T-helper 22 cell (primary cell): Measurements from ENCODE around the gene EID2.

Source experiments
- DNase-seq: peaks from one replicate; pipeline ENCODE4 v3.0.0-alpha.2; 2020; ENCODE audit warnings: low read depth

EID2 gene

DNA sequence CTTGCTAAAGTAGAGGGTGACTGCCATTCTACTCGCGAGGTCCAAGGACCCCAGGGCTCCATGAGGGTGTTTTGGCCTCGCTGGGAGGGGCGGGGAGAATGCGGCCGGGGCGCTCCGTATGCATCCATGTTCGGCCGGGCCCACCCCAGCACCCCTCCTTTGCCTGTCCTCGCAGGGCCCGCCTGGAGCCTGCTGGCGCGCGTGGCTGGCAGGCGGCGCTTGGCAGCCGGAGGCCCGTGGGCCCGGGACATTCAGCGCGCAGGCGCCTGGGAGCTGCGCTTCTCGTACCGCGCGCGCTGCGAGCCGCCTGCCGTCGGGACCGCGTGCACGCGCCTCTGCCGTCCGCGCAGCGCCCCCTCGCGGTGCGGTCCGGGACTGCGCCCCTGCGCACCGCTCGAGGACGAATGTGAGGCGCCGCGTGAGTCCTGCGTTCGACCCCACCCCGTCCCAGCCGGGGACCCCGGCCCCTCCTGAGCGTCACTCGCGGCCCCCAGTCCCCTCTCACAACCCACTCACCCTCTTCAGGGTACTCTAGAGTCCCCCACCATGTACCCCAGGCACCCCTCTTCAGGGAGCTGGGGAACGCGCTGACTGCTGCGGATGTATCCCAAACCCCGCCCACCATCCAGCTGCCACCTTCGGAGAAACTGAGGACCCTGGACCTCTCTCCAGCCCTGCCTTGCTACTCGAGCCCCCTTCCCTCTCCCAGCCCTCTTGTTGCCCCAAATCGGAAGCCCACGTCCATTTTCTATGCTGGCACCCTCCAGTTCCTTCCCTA is 37.1 kb downstream of the EID2 start:
- peak; percentile 58 for DNase-seq

GRCh38 chr19:39501340-39501739 is 38.6 kb downstream of the EID2 start:
- no peak for DNase-seq

GRCh38 chr19:39500543-39500942 is 39.4 kb downstream of the EID2 start:
- DNase-seq = no peak

- no peak for DNase-seq
Measured at GRCh38 chr19:39499932-39500331, 40.0 kb downstream of the EID2 start.

GRCh38 chr19:39498798-39499642 is 40.9 kb downstream of the EID2 start, which contains the start of gene DLL3:
TSS of gene DLL3 (plus strand) at chr19:39498947. CDS start at chr19:39498975, 28 bp downstream.
- no peak for DNase-seq

DNA sequence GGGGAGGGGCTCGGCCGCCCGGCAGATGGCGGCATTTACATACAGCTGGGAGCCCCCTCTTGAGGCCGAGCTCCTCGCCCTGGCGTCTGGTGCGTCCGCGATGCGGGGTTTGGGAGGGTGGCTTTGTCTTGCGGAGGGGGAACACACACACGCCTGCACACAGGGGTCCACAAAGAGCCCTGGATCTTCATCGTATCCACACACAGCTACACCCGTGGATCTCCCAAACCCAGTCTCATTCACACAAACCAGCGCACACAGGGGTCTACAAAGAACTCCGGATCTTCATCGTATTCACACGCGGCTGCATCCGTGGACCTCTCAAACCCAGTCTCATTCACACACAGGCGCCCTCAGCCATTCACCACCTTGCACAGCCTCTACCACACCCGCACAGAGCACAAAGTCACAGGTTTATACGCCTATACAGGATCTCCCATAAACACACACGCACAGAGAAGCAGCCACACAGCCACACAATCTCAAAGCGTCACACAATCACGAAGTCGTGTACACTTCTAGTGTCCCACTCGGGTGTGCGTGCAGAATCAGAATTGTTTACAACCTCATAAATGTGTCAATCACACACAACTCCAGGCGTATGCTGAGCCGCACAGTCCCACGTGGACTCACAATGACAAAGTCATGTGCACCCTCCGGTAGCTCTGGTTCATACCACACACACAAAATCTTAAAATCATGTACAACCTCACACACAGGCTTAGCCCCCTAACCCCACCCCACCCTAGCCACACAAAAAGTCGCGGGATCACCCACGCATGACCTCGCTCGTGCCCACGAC is 41.8 kb downstream of the EID2 start:
- DNase-seq = no peak

DNA sequence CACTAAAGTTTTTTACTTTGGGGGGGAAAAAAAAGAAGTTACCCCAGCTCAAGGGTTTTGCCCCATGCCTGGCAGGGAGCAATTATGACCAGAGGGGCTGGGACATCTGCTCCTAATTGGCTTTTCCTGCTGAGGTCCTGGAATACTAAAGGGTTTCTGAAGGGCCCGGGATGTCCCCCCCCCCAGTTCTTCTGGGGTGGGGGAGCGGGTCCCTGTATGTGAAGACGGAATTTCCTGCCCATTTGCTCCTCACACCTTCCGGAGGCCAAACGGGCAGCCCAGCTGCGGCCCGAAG is 42.3 kb downstream of the EID2 start:
- no peak for DNase-seq

DNA sequence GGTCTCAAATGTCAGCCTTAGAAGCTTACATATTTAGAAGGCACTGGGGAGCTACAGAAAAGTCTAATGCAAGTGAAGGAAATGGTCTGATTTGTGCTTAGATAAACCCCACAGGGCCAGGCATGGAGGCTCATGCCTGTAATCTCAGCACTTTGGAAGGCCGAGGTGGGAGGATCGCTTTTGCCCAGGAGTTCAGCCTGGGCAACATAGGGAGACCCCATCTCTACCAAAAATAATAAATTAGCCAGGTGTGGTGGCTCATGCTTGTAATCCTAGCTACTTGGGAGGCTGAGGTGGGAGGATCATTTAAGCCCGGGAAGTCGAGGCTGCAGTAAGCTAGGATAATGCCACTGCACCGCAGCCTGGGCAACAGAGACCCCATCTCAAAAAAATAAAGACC is 43.9 kb downstream of the EID2 start:
- no peak for DNase-seq

DNA sequence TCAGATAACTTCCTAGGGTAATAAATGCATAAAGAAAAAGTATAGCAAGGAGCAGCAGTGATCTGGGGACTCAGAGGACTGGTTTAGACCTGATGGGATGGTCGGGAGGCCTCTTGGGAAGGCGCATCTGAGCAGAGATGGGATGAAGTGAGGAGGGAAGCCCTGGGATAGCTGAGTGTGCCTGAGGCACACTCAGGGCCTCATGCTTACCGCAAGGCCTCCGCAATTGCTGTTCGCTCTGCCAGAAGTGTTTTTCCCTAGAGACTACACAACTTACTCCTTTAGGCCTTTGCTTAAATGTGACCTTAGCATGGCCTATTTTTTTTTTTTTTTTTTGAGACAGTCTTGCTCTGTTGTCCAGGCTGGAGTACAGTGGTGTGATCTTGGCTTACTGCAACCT is 45.3 kb downstream of the EID2 start:
- DNase-seq = no peak

DNA sequence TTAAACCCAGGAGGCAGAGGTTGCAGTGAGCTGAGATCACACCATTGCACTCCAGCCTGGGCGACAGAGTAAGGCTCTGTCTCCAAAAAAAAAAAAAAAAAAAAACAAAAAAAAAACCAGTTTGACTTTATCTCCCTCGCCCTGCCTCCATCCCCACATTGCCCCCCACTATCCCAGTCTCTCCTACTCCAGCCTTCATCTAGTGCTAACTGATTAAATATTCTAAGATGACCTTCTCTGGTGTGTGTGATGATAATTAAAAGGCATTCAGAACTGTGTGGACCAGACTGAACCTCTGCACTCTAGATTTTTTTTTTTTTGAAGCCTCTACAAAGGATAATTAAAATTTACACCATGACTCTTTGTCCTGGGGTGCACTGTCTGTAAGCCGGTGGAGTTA is 47.2 kb downstream of the EID2 start:
- no peak for DNase-seq

- no peak for DNase-seq
Measured at GRCh38 chr19:39492225-39492624, 47.7 kb downstream of the EID2 start.

GRCh38 chr19:39489756-39490155 is 50.2 kb downstream of the EID2 start:
- DNase-seq = no peak
